Left lobe of liver (tissue), 2 donors: ENCODE results near the gene JMJD7. TPM values are rescaled to one million over a fixed set of nuclear protein-coding genes. Genes with fewer than 3 reads are reported as not detected.

Experiments
- ATAC-seq: fragments of 200-7000 bp; cut with Tn5 transposase; one replicate; pipeline ENCODE4 v1.9.1; 2020; ENCODE audit warnings: mild to moderate bottlenecking, moderate library complexity
- DNase-seq: peaks from one replicate; pipeline ENCODE4 v3.0.0-alpha.2; 2020; ENCODE audit warnings: low spot score
- total RNA-seq: library from RNA; stranded (reverse); gene quantifications from one replicate; pipeline ENCODE4 v1.2.1, GENCODE V29; 2021
- donor health status: DM: no; HTN: no; CAD: no; lungs with moderate emphysema.
- donor health status: DM: no; HTN: yes; CAD: no.

JMJD7 gene
- total RNA-seq, 1 donor from 2014 or later: 8.9 TPM

DNA sequence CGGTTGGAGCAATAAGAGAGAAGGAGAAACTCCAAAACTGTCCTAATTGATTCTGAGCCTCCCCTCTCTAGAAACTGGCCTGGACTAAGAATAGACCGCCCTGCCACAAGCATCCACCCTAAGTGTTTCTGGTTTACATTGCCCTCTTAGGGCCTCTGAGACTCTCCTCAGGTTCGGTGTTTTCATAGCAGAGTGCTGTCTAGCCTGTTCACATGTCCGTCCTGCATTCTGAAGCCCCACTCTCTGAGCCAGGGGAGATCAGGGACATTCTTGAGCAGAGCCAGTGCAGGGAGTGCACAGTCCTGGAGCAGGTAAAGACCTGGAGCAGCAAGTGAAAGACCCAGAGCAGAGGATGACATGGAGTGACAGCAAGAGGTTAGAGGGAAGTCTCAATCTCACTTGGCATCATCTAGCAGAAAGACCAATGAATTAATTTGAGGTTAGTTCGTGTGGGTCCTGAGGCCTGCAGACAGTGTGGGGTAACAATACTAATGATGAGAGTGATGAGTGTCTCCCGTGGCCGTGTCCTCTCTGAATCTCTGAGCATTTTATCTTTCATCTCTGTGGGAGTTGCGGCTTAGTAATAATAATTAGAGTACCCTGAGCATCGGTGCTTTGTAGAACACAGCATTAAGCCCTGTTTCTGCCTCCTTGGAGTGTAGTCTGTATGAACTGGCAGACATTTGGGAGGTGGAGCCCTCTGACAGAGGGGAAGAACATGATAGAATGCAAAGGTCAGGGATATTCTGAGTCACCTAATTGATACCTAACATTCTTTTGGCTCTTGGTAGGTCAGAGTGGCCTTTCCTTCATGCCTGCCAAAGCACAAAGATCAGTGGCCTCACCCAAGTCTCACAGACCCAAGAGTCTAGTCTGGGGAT lies 29.0 kb upstream of the JMJD7 start:
- ATAC-seq (peak; percentile 74), DNase-seq (no peak)

DNA sequence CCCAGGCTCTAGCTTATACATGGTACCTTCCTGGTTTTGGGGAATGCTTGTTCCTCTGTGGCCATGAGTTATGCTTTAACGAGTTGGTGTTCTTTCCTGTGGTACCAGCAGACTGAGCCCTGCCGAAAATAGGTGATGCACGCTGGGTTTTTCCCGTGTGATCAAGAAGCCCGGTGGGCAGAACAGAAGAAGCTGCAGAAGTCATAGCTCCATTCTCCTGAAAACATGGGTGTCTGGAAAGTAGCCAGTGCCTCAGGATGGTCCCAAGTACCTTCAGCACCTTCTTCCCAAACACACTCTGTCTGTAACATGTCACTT lies 28.4 kb upstream of the JMJD7 start:
- DNase-seq (no peak), ATAC-seq (no peak)

- ATAC-seq: no peak
- DNase-seq: no peak
Measured at GRCh38 chr15:41801185-41801584, 26.7 kb upstream of the JMJD7 start.

DNA sequence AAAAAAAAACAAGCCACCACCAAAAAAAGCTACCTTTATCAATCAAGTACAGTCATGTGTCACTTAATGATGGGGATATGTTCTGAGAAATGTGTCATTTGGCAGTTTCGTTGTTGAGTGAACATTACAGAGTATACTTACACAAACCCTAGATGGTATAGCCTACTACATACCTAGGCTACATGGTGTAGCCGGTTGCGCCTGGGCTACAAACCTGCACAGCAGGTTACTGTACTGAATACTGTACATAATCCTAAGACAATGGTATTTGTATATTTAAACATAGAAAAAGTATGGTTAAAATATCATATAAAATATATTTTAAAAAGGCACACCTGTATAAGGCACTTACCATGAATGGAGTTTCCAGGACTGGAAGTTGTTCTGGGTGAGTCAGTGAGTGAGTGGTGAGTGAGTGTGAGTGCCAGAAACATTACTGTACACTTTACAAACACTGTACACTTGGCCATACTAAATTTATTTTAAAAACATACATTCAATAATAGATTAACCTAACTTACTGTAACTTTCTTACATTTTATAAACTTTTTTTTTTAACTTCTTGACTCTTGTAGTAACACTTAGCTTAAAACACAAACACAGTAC lies 25.9 kb upstream of the JMJD7 start:
- ATAC-seq: no peak

DNA sequence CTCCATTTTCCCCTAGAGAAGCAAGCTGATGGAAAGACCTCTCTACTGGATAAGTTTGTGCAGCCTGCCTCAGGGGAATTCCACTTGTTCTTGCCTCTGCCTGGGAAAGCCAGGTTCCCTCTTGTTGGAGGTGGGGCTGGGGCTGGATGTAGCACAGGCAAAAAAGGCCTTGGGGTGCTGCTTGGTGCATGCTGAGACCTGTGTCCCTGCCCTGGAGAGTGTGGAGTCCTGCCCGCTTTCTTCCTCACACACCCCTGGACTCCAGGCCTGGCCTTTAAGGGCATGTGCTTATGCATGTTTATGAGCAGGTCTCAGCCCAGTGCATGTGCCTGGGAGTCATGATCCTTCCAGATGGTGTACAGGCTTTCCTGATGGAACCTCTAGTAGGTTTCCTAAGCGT lies 23.5 kb upstream of the JMJD7 start:
- DNase-seq (no peak), ATAC-seq (no peak)

More for the DNA sequence above, 25.9 kb upstream of the JMJD7 start:
- DNase-seq: no peak

DNA sequence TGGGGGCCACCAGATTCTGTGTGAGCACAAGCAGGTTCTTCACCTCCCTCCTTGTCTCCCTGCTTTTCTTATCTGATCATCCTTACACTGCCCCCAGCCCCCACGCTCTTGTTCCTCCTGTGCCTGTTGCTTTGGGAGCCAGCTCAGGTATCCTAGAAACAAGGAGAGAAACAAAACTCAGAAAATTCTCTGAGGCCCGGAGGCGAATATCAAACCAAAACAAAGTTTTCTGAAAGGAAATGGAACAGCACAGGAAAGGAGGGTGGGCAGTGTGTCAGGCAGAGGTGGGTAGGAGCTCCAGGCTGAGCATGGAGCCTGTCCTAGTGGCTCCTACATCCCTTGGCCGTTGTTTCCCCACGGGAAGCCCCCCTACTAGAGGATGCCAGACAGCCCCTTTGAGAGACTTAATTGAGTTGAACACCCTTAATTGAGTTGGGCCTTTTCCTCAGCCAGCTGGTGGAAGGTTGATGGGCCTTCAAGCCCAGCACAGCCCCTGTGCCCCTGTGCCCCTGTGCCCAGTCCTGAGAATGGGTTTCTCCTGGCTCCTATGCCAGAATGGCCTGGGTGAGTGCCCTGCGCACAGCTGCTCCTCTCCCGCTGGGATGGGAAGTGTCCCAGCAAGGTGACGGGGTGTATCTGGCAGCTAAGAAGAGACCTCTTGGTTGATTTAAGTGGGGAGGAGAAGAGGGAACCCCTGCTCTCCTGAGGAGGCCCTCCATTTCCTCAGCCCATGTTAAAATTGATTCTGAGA lies 22.8 kb upstream of the JMJD7 start:
- ATAC-seq (no peak), DNase-seq (no peak)

- ATAC-seq (no peak), DNase-seq (no peak)
Measured at GRCh38 chr15:41805711-41806110, 22.2 kb upstream of the JMJD7 start.

GRCh38 chr15:41806291-41807181 lies 21.4 kb upstream of the JMJD7 start:
- ATAC-seq (peak; percentile 52), DNase-seq (no peak)

DNA sequence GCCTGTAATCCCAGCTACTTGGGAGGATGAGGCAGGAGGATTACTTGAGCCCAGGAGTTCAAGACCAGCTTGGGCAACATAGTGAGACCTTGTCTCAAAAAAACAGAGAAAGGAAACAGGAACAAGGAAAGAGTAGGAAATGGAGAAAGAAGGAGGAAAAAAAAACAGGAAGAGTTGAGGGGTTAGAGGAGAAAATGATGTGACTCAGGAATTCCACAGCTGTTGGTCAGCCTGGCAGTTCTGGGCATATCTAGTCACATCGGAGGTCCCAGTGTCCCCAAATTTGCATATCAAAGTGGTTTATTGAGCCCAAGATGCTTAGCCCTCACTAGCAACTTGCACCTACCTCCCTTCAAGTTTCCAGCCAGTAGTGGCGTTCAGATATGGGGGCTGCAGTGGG lies 18.8 kb upstream of the JMJD7 start:
- no peak for DNase-seq

DNA sequence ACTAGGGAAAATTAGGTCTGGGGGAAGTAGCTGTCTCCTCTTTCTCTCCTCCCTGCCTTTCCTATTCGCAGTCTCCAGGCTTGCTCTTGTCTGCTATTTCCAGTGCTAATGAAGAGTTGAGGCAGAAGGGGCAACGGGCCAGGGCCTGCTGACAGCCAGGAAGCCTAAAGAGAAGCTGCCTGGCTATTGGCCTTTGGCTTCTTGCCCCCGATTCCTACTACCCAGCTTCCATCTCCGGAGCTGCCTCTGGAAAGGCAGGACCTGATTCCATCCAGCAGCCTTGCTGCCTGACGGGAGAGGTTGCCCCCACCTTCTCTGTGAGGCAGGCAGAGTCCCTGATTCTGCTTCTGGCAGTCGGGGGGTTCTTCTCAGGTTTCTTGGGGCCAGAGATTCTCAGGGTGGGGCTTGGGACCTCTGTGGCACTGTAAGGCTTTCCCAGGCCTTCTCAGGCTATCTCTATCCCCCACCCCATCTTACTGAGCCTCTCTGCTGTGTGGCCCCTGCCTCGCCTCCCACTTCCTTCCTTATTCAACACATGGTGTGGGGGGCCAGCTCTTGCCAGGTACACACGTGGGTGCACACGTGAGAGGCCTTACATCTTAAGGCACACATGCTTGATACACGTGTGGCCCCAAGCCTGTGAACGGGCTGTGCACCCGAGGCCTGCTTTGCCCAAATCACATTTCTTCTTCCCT lies 18.2 kb upstream of the JMJD7 start:
- DNase-seq: no peak
- no peak for ATAC-seq

More for the DNA sequence above, 18.8 kb upstream of the JMJD7 start:
- ATAC-seq: no peak

DNA sequence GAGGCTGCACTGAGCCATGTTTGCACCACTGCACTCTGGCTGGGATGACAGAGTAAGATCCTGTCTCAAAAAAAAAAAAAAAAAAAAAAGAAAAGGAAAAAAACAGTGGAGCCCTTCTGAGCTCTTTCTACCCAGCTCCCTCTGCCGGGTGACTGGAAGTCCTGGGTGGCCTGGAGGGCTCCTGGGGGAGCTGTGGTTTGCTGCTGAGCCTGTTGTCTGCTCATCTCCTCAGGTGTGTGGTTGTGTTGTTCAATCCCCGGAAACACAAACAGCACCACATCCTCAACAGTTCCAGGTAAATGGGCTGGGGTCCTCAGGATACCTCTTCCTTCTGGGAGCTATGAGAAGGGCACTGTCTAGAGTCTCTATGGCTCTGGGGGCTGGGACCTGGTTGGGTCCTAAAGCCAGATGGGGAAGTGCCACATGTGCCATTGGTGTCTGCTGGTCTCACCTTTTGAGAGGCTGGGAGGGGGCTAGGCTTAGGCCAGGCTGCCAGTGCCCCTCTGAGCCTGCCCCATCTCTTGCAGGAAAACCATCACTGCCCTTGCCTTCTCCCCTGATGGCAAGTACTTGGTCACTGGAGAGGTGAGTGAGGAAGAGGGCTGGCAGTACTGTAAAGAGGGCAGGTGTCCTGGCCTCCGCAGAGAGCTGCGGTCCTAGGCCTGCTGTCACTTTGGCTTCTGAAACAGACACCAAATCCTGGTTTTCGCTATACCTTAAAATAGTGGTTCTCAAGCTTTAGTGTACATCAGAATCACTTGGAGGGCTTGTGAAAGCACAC lies 17.1 kb upstream of the JMJD7 start:
- DNase-seq: no peak
- peak; percentile 27 for ATAC-seq

- peak; percentile 98 for ATAC-seq
Measured at GRCh38 chr15:41811432-41812195, 16.3 kb upstream of the JMJD7 start.

GRCh38 chr15:41812820-41813375 lies 15.0 kb upstream of the JMJD7 start:
- no peak for DNase-seq
- ATAC-seq: no peak

More at GRCh38 chr15:41811432-41812195, 16.3 kb upstream of the JMJD7 start:
- DNase-seq: peak; percentile 81

DNA sequence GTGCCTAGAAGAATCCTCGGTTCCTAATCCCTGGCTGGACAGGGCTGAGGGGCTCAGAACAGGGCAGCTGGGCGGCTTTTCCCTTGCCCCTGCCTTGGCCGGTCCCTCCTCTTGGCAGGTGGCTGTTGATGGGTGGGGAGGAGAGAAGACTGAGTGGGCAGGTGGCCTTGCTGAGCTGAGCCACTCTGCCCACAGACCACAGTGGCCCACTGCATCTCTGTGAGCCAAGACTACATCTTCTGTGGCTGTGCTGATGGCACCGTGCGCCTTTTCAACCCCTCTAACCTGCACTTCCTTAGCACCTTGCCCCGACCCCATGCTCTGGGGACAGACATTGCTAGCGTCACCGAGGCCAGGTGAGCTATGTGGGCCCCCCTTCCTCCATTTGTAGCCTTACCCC lies 14.5 kb upstream of the JMJD7 start:
- no peak for ATAC-seq
- no peak for DNase-seq

GRCh38 chr15:41814534-41814933 lies 13.4 kb upstream of the JMJD7 start:
- ATAC-seq: no peak
- no peak for DNase-seq

- ATAC-seq (no peak), DNase-seq (no peak)
Measured at GRCh38 chr15:41816788-41817187, 11.1 kb upstream of the JMJD7 start.

DNA sequence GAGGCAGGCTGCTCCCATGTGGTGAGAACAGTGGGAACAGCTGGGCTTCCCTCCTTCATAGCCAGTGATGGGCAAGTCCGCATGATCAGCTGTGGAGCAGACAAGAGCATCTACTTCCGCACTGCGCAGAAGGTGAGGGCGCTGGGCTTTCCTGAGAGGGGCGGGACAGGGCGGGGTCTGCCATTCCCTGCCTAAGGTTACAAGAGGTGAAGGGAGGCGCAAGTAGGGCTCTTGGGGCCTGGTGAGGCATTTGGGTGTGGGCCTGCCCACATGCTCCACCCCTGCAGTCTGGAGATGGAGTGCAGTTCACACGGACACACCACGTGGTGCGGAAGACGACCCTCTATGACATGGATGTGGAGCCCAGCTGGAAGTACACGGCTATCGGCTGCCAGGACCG lies 10.6 kb upstream of the JMJD7 start:
- DNase-seq (no peak), ATAC-seq (no peak)

- DNase-seq (no peak), ATAC-seq (no peak)
Measured at GRCh38 chr15:41817781-41818180, 10.1 kb upstream of the JMJD7 start.
